Islet of Langerhans (tissue), 1 donor: Measurements from ENCODE around the gene MFNG.

Experiments used
- FAIRE-seq: peaks from one replicate; lab custom pipeline; 2011; peaks lifted over from hg19 to GRCh38; lab: Jason Lieb, UNC

The MFNG gene

DNA sequence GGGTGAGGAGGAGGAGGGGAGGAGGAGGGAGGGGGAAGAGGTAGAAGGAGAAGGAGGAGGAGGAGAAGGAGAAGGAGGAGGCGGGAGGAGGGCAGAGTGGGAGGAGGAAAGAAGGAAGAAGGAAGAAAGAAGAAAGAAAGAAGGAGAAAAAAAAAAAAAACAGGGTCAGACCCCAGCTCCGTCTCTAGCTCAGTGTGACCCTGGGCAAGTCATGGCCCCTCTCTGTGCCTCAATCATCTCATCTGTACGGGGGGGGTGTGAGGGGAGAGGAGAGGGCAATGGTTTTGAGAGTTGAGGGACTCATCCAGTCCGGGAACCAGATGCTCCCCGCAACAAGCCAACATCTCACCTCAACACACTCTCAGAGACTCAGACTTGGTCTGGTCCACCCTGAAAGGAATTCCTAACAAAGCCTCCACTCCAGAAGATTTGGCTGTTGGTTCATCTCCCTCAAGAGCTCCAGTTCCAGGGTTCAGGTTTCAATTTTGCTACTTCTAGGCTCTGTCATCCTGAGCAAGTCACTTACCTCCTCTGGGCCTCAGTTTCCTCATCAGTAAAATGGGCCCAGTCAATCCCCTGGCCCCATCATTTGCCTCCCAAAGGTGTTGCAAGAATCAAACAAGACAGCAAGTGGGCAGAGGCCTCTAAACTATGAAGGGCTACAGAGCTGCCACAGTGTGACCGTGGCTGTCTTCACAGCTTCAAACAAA, 25.4 kb upstream of the MFNG start:
- no peak for FAIRE-seq

DNA sequence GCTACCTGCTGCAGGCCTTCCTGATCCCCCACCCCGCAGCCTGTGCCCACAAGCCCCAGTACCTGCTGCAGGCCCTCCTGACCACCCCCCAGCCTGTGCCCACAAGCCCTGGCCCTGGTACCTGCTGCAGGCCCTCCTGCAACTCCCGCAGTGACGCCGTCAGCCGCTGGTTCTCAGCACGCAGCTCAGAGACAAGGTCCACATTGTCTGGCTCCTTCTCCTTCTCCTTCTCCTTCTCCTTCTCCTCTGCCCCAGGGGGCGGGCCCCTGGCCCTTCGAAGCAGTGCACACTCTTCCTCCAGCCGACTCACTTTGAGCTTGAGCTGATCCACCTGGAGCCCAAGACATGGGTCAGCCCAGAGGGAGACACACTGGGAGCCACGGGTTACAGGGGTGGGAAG, 23.9 kb upstream of the MFNG start:
- FAIRE-seq = no peak

DNA sequence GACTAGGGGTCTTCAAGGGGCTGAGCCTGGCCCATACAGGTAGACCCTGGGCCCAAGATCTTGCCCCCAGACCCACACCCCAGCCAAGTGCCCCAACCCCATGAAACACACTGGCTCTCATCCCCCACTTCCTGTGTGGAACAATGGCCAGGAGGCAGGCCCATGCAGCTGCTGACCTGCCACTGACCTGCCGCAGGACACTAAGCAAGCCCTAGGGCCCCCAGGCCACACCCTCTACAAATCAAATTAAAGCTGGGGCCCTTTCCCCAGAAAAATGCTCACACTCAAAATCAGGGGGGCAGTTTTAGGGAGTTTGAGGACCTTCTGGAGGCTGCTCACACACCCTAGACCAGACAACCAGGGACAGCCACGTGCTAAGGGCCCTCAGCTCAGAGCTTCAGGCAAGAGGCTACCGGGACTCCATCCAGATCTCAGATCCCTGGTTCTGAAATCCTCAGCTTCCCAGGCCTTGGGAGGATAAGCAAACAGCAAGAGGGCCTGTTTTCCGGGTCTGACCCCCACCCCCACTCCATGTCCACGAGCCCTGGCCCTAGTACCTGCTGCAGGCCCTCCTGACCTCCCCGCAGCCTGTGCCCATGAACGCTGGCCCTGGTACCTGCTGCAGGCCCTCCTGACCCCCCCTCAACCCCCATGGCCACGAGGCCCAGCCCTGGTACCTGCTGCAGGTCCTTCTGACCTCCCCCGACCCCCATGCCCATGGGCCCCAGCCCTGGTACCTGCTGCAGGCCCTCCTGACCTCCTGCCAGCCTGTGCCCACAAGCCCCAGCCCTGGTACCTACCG, 23.1 kb upstream of the MFNG start:
- no peak for FAIRE-seq

DNA sequence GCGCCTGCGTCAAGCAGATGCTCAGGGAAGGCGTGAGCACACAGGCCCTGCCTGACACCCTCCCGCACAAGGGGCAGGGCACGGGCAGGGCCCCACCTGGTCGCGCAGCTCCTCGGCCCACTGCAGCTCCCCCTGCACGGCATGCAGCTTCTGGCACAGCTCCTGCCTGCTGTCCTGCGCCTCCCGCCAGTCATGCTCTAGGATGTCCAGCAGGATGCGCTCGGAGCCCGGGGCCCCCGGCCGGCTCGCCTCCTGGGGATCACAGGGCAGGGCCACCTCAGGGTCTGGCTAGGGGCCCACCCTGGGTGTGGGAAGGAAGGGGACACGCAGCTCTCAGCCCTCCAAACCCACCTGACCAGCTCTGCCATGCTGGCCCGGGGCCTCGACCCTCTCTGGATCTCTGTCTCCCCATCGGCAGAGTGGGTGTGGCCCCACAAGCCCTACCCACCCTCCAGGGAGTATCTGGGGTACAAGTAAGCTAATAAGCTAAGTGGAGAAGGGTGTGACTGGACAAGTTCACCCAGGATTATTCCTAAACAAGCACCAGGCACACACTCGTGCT, 22.3 kb upstream of the MFNG start:
- FAIRE-seq = no peak

DNA sequence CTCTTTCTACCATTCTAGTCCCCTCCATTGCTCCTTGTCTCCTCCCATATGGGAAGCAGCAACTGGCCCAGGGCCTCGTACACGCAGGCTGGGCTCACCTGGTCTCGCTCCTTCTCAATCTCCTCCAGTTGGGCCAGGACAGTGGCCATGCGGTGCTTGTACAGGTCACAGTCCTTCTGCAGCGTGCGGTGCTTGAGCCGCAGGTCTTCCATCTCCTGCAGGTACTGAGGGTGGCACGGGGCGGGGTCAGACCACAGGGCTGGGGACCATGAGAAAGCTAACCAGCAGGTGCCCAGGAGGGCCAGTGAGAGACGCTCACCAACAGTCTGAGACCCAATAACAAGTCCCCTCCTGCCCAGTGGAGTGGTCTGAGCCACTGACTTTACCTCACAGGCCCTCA, 21.5 kb upstream of the MFNG start:
- no peak for FAIRE-seq

DNA sequence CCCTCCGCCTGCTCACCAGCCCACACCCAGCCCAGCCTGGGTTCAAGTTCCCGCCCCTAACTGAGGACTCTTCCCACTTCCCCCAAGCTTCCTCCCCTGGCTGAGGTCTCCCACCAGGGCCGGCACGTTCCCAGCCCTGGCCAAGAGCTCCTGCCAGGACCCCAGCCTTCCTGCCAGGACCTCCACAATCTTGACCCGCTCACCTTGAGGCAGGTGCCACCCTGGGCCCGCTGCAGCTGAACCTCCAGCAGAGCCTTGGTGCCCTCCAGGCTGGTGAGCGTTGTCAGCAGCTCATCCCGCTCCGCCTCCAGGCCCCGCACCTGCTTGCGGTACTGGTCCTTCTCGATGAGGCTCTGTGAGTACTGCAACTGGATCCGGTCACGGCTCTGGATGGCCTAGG, 19.8 kb upstream of the MFNG start:
- FAIRE-seq = no peak

DNA sequence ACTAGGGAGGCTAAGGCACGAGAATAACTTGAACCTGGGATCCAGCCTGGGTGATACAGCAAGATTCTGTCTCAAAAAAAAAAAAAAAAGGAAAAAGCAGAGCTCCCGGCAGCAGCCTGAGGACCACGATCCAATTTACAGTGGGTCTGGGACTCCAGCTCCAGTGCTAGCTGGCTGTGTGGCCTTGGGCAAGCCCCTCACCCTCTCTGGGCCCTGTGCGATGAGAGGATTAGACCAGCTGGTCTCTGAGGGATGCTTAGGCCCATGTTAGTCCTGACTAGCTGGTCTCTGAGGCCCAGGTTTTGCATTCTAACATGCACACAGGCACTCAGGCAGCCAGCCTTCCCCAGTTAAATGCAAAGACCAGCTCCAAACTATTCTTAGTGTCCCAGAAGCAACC, 19.4 kb upstream of the MFNG start:
- no peak for FAIRE-seq

DNA sequence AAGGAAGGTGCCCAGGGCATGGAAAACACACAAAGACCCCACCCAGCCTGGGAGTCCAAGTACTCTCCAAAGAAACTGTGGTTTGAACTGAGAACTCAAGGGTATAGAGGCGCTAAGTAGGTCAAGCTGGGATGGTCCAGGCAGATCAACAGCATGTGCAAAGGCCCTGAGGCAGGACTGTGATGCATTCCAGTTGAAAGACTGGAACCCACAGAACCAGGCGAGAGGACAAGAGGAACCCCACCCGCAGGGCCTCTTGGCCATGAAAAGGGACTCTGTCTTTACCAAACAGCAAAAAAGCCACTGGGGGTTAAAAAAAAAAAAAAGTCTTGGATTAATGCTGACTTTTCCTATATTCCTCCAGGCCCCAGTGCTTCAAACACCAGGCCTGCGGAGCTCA, 18.8 kb upstream of the MFNG start:
- FAIRE-seq = no peak

DNA sequence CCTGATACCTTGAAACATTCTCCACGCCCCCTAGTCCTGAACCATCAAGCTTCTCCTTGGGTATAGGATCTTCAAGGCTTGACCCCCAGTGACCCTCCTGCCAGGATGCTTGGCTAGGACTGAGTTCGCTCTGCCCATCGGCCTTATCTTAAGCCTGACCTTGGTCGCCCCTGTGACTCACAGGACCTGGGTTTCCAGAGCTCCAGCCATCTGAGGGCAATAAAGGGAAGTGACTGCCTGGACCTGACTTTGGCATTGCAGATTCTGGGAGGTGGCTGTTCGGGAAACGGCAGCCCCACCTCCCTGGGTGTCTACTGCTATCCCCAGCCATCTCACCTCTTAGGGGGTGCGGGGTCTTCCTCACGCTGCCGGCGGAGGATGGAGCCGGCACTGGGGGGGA, 17.7 kb upstream of the MFNG start:
- no peak for FAIRE-seq

DNA sequence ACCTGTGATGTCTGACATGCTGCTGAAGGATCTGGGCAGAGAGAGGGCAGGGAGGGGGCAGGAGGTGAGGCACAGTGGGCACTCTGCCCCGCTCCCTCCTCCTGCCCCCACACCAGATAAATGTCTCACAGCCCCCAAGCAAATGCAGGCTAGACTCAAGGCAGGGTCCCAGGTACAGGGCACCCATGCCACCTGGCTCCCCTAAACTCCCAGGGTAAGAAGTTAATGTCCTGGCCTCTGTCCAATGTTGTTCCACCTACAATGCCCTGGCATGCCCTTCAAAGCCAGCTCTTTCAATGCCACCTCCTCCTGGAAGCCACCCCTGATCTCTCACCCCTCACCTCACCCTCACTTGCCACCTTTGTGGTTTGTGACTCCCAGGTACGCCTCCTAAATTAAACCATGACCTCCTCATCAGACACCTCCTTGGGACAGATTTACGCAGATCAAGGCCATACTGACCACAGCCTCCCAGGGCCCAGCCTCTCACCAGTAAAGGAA, 17.0 kb upstream of the MFNG start:
- FAIRE-seq = no peak

DNA sequence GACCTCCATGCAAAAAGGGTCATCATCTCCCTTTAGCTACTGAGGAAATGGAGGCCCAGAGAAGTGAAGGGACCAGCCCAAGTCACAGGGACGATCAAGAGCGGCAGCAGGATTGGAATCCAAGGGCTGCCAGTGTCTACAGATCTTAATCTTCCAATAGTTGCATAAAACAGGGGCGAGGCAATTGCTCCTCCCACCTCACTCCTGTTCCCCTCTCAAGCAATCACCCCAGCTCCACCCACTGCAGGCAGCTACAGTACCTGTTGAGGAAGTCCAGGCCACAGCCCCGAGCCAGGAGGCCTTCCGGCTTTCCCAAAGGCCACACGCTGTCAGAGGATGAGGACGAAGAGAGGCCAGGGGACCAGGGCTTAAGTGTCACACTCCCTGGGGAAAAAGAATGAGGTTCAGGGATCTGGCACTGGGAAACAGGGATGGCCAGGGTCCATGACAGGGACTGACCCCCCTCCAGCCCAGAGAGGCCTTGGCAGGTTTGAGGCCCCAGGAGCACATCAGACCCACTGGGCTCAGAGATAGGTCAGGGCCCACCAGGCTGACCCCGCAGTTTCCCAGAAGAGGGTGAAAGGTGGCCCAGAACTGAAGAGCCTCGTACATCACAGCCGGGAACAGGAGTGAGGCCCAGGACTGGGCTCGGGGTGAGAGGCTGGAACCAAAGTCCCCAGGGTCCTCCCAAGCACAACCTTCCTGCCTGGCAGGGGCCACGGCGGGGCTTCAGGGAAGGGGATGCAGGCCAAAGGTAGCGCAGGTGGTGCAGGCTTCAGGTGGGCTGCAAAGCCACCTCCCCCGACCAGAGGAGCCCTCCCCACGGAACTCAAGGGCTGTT, 16.4 kb upstream of the MFNG start:
- no peak for FAIRE-seq

DNA sequence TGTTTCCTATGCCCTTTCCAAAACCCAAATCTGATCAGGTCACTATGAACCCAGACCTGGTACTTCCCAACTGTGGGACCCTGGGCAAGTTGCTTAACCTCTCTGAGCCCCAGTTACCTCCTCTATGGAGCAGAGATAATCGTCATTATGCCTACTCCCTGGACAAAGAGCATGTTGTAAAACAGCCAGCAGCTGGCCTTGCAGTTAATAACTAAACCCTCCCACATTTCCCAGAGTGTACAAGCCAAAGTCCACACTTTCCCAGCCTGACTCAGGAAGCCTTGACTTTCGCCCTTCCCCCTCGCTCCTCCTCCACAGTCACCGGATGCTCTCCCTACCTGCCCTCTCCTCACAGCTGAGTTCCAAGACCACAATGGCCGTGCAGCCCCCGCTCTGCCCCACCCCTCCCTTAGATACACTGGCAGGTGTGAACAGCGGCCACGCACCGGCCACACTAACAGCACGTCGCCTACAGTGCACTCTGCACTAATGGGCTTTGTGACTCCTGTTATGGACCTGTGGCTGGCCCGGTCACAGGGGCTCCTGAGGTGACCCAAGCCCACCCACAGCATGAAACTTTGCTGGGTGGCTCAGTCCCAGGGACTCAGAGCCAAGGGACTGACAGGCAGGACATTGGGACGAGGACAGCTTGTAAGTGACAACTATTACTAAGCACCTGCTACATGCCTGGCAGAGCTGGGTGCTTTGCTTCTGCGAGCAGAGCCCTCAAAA, 15.6 kb upstream of the MFNG start:
- FAIRE-seq = peak; percentile 88

DNA sequence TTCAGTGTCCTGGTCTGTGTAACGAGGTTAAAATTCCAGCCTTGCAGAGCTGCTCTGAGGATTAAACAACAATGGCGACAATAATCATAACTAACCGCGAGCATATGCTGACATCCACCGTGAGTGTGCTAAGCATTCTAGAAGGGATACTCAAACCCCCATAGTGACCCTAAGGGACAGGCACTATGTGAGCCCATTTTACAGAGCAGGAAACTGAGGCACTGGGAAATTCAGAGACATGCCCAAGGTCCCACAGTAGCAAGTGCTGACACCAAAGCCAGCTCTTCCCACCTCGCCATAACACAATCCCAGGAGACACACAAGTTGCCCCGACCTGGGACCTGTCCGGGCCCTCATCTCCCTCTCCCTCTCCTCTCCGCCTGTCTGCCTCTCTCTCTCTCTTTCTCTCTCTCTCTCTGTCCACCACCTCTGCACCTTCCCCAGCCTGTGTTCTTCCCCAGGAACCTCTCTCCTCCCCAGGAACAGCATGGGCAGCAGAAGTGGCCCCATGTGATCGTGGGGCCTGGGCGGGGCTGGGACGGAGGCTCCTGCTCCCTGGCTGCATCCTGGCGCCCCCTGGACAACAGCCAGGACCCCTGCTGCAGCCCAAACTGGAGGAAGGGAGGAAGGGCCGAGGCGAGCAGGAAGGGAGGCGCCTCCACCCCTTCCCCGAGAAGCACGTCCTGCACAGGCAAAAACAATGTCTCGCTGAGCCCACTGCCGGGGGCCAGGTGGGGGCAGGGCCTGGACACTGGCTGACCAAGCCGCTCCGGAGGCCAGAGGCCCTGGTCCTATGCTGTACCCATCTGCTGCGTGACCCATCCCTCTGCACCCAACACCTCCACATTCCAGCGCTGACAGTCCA, 14.8 kb upstream of the MFNG start:
- FAIRE-seq = no peak

DNA sequence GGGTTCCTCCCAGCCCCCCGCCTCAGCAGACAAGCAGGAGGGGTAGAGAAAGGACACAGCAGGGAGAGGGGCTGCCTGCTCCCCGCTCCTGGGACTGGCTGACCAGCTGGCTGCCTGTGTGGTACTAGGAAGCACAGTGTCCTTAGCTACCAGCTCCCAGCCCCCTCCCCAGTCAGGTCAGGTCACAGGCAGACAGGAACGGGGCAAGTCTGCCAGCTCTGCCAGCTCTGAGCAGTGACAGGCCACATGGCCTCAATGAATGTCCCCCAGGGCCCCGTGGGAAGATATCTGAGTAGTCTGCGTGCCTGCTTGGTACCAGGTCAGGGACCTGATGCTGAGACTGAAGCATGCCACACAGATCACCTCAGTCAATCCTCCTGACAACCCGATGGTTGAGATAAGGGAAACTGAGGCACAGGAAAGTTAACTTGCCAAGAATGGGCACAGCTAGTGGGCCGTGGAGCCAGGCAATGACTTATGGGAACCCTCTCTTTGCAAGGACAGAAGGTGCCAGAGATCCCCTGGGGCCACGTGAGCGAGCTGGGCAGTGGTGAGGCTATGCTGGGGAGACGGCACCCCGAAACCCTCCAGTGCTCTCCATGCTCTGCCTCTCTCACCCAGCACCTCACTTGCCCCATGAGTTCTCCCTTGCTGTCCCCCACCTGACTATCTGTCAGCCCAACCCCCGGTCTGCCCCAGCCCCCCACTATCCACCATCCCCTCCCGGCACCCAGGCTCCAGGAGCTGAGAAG, 13.8 kb upstream of the MFNG start:
- FAIRE-seq = no peak

DNA sequence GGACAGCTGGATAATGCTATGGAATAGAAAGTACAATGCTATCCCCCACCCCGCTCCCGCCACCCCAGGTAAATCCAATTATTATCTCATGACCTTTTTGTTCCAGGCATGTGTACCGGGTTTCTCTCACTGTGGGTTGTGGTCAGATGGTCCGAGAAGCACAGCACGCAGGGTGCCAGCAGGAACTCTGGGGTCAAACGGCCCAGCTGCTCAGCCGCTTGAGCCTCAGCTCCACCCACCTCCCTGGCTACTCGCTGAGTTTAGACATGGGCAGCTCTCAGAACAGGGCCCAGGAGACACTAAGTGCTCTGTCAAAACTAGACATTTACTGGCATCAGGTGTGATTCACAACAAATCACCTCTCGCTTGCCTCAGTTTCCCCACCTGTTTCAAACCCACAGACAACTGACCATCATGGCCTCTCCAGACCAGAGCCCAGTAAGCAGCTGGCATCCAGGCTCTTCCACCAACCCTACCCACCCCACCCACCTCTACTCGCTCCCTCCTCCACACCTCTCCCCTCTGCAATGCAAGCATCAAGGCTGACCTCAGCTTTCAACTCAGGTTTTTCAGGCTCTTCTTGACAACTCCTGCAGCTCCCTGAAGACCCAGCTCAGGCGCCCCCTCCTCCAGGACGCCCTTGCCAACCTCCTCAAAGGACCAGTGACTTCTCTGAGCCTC, 13.0 kb upstream of the MFNG start:
- no peak for FAIRE-seq

DNA sequence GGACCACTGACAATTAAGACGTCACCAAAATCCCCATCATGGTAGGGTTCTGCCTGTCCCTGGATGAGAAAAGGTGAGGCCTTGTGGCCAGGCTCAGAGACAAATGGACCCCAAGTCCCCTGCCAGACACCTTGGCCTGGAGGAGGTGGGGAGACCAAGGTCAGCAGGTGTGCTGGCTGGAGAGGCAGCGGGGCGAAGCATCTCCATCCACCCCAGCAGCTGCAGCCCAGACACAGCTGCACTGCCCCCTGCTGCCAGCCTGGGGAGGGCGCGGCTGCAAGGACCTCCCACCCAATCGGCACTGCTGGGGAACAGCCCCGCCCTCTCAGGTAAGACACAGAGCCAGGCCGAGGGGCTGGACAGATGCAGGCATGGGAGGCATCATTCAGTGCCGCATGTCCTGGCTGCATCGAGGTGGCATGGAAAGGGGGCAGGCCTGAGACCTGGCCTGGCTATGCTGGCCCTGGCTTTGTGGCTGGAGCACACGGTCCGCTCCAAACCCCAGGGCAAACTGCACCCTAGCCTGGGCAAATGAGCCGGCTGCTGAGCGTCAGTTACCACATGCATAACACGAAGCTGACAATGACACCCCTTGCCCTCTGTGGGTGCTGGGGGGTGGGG, 12.2 kb upstream of the MFNG start:
- no peak for FAIRE-seq

DNA sequence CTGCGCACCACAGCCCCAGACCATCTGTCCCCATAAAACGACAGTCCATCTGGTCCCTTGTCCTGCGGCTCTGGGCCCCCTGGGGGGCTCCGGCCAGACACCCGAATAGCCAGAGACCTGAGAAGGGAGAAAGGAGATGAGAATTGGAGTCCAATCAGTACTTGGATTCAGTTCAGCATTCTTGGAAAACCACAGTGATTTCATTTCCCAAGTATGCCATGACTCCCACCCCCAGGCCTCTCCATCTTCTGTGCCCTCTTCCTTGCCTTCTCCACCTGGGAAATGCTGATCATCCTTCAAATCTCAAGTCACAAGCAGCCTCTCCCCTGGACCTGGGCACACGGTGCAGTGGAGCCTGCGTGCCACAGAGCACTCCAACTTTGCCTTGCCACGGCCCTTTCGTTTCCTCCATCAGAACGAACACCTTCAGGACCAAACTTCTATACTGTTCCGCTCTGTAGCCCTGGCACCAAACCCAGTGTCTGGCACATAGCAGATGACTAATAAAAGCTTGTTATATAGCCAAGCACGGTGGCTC, 10.9 kb upstream of the MFNG start:
- FAIRE-seq = no peak

DNA sequence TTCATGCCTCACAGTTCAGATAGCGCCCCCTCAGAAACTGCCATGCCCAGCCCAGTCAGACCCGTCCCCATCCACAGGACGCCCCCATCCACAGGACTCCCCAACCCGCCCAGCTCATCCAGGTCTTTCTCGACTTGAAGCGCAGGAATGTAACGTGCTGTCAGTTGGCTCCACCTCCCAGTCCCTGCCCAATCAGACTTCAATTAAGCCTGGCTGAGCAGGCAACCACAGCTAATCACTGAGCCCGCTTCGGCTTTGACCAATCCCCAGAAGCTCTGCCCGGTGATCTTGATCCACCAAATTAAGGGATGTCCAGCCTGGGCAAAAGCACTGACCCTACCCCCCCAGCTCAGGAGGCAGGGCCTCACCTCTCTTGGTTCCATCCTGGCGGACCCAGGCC, 10.5 kb upstream of the MFNG start:
- FAIRE-seq = no peak

DNA sequence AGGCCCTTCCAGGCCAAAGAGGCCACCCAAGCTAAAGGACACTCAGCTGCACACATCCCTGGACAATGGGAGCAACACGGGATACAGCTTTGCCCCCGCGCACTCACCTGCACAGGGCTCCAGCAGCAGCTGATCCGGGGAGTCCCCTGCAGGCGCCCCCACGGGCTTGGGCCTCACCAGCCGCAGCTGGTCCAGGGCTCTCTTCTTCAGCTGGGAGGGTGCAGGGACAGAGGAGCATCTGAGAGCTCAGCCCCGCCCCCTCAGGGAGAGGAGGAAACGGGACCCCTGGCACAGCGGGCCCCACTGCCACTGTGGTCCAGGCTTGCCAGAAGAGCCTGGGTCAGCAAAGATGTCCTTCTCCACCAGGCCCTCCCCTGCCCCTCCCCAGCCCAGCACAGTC, 7.8 kb upstream of the MFNG start:
- no peak for FAIRE-seq
